ENCODE data around the gene KRABD2.

Gene KRABD2

GRCh38 chr17:8338753-8339140 is 37.8 kb downstream of the KRABD2 start:
- TF ChIP-seq, protein P1, sequence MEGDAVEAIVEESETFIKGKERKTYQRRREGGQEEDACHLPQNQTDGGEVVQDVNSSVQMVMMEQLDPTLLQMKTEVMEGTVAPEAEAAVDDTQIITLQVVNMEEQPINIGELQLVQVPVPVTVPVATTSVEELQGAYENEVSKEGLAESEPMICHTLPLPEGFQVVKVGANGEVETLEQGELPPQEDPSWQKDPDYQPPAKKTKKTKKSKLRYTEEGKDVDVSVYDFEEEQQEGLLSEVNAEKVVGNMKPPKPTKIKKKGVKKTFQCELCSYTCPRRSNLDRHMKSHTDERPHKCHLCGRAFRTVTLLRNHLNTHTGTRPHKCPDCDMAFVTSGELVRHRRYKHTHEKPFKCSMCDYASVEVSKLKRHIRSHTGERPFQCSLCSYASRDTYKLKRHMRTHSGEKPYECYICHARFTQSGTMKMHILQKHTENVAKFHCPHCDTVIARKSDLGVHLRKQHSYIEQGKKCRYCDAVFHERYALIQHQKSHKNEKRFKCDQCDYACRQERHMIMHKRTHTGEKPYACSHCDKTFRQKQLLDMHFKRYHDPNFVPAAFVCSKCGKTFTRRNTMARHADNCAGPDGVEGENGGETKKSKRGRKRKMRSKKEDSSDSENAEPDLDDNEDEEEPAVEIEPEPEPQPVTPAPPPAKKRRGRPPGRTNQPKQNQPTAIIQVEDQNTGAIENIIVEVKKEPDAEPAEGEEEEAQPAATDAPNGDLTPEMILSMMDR (IDR thresholded peaks at IDR 0.05), result no peak
- TF ChIP-seq POLR2A (IDR thresholded peaks at IDR 0.05), result no peak
- WGBS (ENCODE audit: insufficient coverage, low coverage, low lambda C conversion rate, missing lambda C conversion rate), result 76% methylated on average over 4 of the region's 5 CpGs
- DNase-seq, result no peak
- Histone ChIP-seq H3K27me3 (no peaks in the 10 kb centered on the region), H3K4me1 (no peaks in the 10 kb centered on the region), H3K9me3 (no peaks in the 10 kb centered on the region), H3K4me3 (no peak overlapping the region), H3K36me3 (no peaks in the 10 kb centered on the region), H3K27ac (no peak overlapping the region)
- ATAC-seq, result no peak
- intact Hi-C loops (cut with DNase I), result no loop called here

DNA sequence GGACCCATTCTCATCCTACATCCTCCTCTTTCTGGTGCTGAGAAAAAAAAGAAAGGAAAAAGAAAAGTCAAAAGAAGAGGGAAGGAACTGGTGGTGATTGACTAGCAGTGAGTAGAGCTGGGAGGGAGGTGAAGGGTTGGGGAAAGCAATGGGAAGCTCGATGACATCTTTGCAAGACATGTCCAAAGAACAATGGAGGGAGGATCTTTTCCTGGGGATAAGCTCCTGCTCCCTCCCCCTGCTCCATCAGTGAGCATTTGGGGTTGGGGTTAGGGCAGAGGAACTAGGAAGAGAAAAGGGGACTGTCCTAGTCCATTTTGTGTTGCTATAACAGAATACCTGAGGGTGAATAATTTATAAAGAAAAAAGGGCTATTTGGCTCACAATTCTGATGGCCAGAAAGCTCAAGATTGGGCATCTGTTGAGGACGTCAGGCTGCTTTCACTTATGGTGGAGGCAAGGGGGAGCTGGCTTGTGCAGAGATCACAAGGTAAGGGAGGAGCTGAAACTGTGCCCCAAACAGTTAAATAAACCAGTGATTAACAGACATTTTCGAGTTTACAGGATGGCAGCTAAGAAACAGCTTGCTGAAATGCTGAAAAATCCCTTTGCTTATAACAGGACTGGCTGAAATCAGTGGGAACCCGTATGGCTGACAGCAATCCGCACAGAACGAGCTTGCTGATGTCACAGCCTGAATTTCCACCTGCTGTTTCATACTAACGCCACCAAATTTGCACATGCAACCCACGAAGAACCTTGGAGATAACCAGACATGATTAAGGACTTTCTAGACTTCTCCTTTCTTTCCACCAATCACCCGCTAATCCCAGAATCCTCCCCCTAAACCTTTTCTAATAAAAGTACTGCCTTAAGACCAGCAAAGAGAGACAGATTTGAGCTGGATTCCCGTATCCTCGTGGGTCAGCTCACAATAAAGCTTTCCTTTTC is 38.4 kb downstream of the KRABD2 start:
- Histone ChIP-seq H3K4me1 (no peaks in the 10 kb centered on the region), H3K27me3 (no peaks in the 10 kb centered on the region), H3K27ac (no peak overlapping the region), H3K4me3 (no peak overlapping the region), H3K9me3 (no peaks in the 10 kb centered on the region), H3K36me3 (no peaks in the 10 kb centered on the region)
- DNase-seq, result no peak
- ATAC-seq, result no peak
- TF ChIP-seq, protein P1 (IDR thresholded peaks at IDR 0.05), result no peak
- TF ChIP-seq POLR2A (IDR thresholded peaks at IDR 0.05), result no peak
- intact Hi-C loops (cut with DNase I), result no loop called here
- WGBS (ENCODE audit: insufficient coverage, low coverage, low lambda C conversion rate, missing lambda C conversion rate), result 36% methylated on average over 10 of the region's 11 CpGs

DNA sequence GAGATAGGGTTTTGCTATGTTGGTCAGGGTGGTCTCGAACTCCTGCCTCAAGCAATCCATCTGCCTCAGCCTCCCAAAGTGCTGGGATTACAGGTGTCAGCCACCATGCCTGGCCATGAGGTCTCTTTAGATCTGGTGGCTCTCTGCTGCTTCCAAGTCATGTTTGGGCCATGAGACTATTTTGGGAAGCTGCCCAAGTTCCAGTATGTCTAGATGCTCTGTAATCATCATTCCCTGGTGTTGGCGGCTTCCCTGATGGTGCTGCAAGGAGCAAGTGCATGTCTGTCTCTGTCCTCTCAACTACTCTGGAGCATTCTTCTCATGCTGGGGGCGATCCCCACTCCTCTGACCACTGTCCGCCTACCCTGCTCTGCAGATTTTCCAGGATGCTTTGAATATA is 43.2 kb downstream of the KRABD2 start:
- 82% methylated on average over 3 of the region's 4 CpGs for WGBS (ENCODE audit: insufficient coverage, low coverage, low lambda C conversion rate, missing lambda C conversion rate)

DNA sequence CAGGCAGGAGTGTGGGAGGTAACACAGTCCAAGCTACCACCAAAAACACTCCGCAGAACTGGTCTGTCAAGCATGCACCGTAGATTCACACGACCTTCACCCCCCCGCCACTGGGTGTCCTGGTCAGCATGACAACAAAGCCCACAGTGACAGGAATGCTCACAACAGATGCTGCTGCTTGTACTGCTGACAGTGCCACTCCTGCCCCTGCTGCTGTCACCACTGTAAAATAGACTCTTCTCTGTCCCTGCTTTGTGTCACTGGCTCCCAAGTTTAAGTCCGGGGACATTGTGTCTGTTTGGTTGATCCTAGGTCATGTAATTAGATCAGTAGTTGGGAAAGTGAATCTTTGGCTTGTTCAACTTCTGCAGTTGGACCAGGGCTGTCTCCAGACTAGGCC is 43.8 kb downstream of the KRABD2 start:
- Histone ChIP-seq H3K4me1 (no peaks in the 10 kb centered on the region), H3K36me3 (no peaks in the 10 kb centered on the region), H3K27me3 (no peaks in the 10 kb centered on the region), H3K4me3 (no peak overlapping the region), H3K9me3 (no peaks in the 10 kb centered on the region), H3K27ac (no peak overlapping the region)
- no peak for TF ChIP-seq POLR2A (IDR thresholded peaks at IDR 0.05)
- TF ChIP-seq, protein P1 (IDR thresholded peaks at IDR 0.05), result no peak
- DNase-seq (no peak), ATAC-seq (peak in 1 of 4 donors; percentile 38)
- intact Hi-C loops (cut with DNase I), result no loop called here
- 18% methylated on average over 3 of the region's 5 CpGs for WGBS (ENCODE audit: insufficient coverage, low coverage, low lambda C conversion rate, missing lambda C conversion rate)

More for the DNA sequence above, 43.2 kb downstream of the KRABD2 start:
- Histone ChIP-seq H3K4me1 (no peaks in the 10 kb centered on the region), H3K36me3 (no peaks in the 10 kb centered on the region), H3K27me3 (no peaks in the 10 kb centered on the region), H3K4me3 (no peak overlapping the region), H3K27ac (no peak overlapping the region), H3K9me3 (no peaks in the 10 kb centered on the region)
- intact Hi-C loops (cut with DNase I), result no loop called here
- DNase-seq, result no peak
- TF ChIP-seq POLR2A (IDR thresholded peaks at IDR 0.05), result no peak
- TF ChIP-seq, protein P1 (IDR thresholded peaks at IDR 0.05), result no peak
- no peak for ATAC-seq
